Gastrocnemius medialis (tissue), 4 donors: ENCODE measurements around the gene RPL31. TPM values are rescaled to one million over a fixed set of nuclear protein-coding genes. Genes with fewer than 3 reads are reported as not detected.

Source experiments
- ATAC-seq, 2 donors: fragments of 150-250 bp; one replicate each; pipeline ENCODE4 v1.9.1; 2016
- DNase-seq, 2 donors: peaks; one replicate each; pipeline ENCODE4 v3.0.0-alpha.2; 2019
- H3K27ac ChIP-seq, 4 donors: fragments of 200-600 bp; sonication (generic); 1 replicate in 1 of 4; 2 replicates in 3 of 4; pipeline ENCODE4 v1.5.1; 2016 to 2018; ENCODE audit warnings: mild to moderate bottlenecking in 2 of 4, moderate library complexity in 1 of 4
- H3K27me3 ChIP-seq, 3 donors: fragments of 200-600 bp; sonication (generic) in 2 of 3; 1 replicate in 1 of 3; 2 replicates in 2 of 3; pipeline versions ENCODE4 v1.5.1 to v1.6.0; 2016 to 2019; ENCODE audit warnings: mild to moderate bottlenecking in 1 of 3, moderate library complexity in 1 of 3
- H3K36me3 ChIP-seq, 2 donors: fragments of 200-600 bp; sonication (generic) in 1 of 2; one replicate each; pipeline ENCODE4 v1.5.1; 2017 to 2018
- H3K4me1 ChIP-seq, 2 donors: fragments of 200-600 bp; sonication (generic) in 1 of 2; one replicate each; pipeline ENCODE4 v1.5.1; 2016 to 2017; ENCODE audit warnings: mild to moderate bottlenecking in 2 of 2
- H3K4me3 ChIP-seq, 4 donors: fragments of 200-600 bp; sonication (generic) in 3 of 4; 1 replicate in 1 of 4; 2 replicates in 3 of 4; pipeline ENCODE4 v1.5.1; 2016 to 2019; ENCODE audit warnings: mild to moderate bottlenecking in 2 of 4
- H3K9me3 ChIP-seq, 3 donors: fragments of 200-600 bp; sonication (generic) in 2 of 3; 1 replicate in 1 of 3; 2 replicates in 2 of 3; pipeline ENCODE4 v1.5.1; 2016 to 2019
- POLR2A ChIP-seq, 2 donors: fragments of 450-650 bp; IDR thresholded peaks; one replicate each; pipeline ENCODE4 v1.6.1; 2017; ENCODE audit warnings: antibody characterized with exemption in 2 of 2, mild to moderate bottlenecking in 2 of 2, moderate library complexity in 2 of 2
- in situ Hi-C, 4 donors: fragments of 200-750 bp; cut with MboI; loops; one replicate each; pipeline versions ENCODE4 v1.15.0 to v1.8.0; 2017; ENCODE audit warnings: low sequenced_read_pairs in 4 of 4
- intact Hi-C: fragments of 100-400 bp; cut with DNase I; formaldehyde crosslinking; loops from one replicate; pipeline ENCODE4 v1.15.1; 2023; ENCODE audit warnings: low total_unique reads
- total RNA-seq, 4 donors: library from RNA; depleted of rRNA; stranded (reverse); fragments of >200 nt; gene quantifications; one replicate each; pipeline versions ENCODE4 v1.1.0 to v1.2.3, GENCODE V29; 2016
- TF ChIP-seq, protein P1 (sequence below), 5 experiments: fragments of 450-650 bp in 3 of 5; fragments of 200-600 bp in 2 of 5; sonication (generic) in 2 of 5; IDR thresholded peaks in 4 of 5; conservative IDR thresholded peaks in 1 of 5; 1 replicate in 4 of 5; 2 replicates in 1 of 5; pipeline ENCODE4 v1.5.1; 2016 to 2019; ENCODE audit warnings: antibody characterized with exemption in 5 of 5, mild to moderate bottlenecking in 3 of 5, moderate library complexity in 3 of 5

RPL31 gene
- total RNA-seq, 4 donors from 2014 or later = 572 to 825 (median 762) TPM

DNA sequence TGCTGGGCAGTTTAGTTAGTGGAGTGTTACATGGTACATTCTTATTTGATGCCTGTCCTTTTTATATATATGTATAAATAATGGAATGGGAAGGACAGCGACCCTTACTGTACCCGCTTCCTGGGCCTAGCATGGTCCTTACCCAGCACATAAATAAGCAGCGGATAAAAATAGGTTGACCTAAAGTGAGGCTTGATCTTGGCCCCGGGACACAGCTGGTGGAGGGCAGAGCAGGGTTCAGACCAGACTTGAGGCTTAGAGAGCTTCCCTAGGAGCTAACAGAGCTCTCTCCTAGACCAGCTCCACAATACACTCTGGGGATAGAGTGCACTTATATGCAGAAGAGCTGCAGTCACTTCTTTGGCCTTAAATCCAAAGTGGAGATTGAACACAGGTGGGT, 46.9 kb upstream of the RPL31 start:
- DNase-seq (no peak), ATAC-seq (no peak)
- in situ Hi-C loops (no loop called here), intact Hi-C loops (loop anchor here (5.0 kb wide), 1 partner anchor 138 kb away; no protein-coding TSS in a partner anchor)
- H3K4me3 ChIP-seq = no peak overlapping the region
- no peaks in the 10 kb centered on the region for H3K36me3 ChIP-seq
- H3K27me3 ChIP-seq = no peaks in the 10 kb centered on the region
- H3K9me3 ChIP-seq = no peaks in the 10 kb centered on the region
- TF ChIP-seq, protein P1, sequence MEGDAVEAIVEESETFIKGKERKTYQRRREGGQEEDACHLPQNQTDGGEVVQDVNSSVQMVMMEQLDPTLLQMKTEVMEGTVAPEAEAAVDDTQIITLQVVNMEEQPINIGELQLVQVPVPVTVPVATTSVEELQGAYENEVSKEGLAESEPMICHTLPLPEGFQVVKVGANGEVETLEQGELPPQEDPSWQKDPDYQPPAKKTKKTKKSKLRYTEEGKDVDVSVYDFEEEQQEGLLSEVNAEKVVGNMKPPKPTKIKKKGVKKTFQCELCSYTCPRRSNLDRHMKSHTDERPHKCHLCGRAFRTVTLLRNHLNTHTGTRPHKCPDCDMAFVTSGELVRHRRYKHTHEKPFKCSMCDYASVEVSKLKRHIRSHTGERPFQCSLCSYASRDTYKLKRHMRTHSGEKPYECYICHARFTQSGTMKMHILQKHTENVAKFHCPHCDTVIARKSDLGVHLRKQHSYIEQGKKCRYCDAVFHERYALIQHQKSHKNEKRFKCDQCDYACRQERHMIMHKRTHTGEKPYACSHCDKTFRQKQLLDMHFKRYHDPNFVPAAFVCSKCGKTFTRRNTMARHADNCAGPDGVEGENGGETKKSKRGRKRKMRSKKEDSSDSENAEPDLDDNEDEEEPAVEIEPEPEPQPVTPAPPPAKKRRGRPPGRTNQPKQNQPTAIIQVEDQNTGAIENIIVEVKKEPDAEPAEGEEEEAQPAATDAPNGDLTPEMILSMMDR (IDR thresholded peaks at IDR 0.05 in 4 of 5, conservative IDR thresholded peaks at IDR 0.05 in 1 of 5) = no peak
- no peak for TF ChIP-seq POLR2A (IDR thresholded peaks at IDR 0.05)
- peaks cover 14 to 17% of the 10 kb centered on the region in 2 donors for H3K4me1 ChIP-seq
- no peak overlapping the region for H3K27ac ChIP-seq

DNA sequence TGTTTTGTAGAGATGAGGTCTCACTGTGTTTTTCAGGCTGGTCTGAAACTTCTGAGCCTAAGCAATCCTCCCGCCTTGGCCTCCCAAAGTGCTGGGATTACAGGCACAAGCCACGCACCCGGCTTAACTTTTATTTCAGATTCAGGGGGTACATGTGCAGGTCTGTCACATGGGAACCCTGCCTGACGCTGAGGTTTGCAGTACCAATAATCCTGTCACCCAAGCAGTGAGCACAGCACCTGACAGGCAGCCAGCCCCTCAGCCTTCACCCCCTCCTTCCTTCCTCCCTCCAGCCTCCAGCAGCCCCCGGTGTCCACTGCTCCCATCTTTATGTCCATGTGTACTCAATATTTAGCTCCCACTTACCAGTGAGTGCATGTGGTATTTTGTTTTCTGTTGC, 46.0 kb upstream of the RPL31 start:
- Histone ChIP-seq H3K9me3 (no peaks in the 10 kb centered on the region), H3K4me3 (no peak overlapping the region), H3K27ac (no peak overlapping the region), H3K27me3 (no peaks in the 10 kb centered on the region), H3K36me3 (no peaks in the 10 kb centered on the region), H3K4me1 (peaks cover 14 to 17% of the 10 kb centered on the region in 2 donors)
- in situ Hi-C loops = no loop called here
- no peak for ATAC-seq
- no peak for TF ChIP-seq POLR2A (IDR thresholded peaks at IDR 0.05)
- TF ChIP-seq, protein P1 (IDR thresholded peaks at IDR 0.05 in 4 of 5, conservative IDR thresholded peaks at IDR 0.05 in 1 of 5) = no peak
- no peak for DNase-seq
- intact Hi-C loops = loop anchor here (5.0 kb wide), 1 partner anchor 139 kb away; no protein-coding TSS in a partner anchor

DNA sequence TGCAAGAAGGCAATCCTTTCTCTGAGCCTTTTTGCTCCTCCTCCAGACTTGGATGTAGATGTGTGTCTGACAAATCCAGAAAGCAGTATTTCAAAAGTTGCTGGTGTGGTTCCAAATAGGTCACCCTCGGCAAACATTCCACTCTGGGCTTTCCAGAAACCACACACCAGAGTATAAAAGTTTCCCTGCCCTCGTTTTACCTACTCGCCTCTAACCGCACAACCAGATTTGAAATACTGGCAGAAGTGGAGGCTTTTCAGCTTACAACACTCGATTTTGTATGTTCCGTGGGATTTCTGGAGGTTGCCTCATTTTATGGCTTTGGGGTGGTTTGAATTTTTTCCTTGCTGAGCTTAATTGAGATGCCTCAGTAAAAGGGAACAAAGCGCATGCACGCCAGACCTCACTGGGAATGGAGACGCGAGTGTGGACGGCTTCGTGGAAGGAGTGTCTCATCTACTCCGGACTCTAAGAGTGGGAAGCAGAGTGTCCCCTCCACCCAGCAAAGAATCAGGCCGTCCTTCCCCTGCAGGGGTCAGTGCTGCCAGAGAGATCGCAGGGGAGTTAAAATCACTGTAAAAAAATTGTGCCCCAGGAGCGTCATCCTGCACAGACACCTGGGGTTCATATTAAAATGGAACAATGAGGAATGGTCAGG, 44.0 kb upstream of the RPL31 start:
- DNase-seq (peak; percentile 70 to 79), ATAC-seq (peak; percentile 95 to 99)
- no peak for TF ChIP-seq POLR2A (IDR thresholded peaks at IDR 0.05)
- TF ChIP-seq, protein P1 (IDR thresholded peaks at IDR 0.05 in 4 of 5, conservative IDR thresholded peaks at IDR 0.05 in 1 of 5) = no peak
- no peaks in the 10 kb centered on the region for H3K36me3 ChIP-seq
- H3K9me3 ChIP-seq = no peaks in the 10 kb centered on the region
- peaks cover 14 to 17% of the 10 kb centered on the region in 2 donors for H3K4me1 ChIP-seq
- peak overlapping the region in 1 of 4 donors; percentile 23 for H3K27ac ChIP-seq
- no peaks in the 10 kb centered on the region for H3K27me3 ChIP-seq
- intact Hi-C loops = loop anchor here (2.0 to 5.0 kb wide), 2 partner anchors 23 to 141 kb away; no protein-coding TSS in a partner anchor
- in situ Hi-C loops = no loop called here
- H3K4me3 ChIP-seq = peak overlapping the region in 1 of 4 donors; percentile 28

DNA sequence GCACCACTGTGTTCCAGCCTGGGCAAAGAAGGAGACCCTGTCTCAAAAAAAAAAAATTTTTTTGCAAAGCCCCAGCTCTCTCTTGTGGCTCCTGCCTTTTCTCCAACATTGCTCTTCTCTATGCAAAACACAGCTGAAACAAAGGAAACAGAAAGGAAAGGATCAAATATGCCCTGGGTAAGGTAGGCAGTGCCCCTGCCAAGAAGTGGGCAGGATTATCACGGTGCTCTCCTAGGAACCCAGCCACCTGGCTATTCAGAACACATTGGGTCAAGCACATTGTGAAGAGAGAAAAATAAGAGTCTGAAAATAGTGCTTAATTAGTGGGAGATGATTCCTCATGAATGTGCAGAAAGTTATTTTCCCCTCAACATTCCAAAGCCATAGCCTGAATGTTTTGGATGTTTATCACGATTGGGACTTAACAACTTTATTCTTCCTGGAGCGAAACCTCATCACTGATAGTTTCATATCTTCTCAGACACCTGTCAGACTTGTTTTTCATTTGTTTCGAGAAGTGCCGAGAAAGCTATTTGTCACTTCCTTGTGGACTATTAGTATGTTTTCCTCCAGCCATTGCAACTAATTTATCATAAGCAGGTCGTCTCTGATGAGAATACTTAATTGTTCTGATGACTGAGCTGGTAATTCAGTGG, 42.7 kb upstream of the RPL31 start:
- TF ChIP-seq, protein P1 (IDR thresholded peaks at IDR 0.05 in 4 of 5, conservative IDR thresholded peaks at IDR 0.05 in 1 of 5) = no peak
- TF ChIP-seq POLR2A (IDR thresholded peaks at IDR 0.05) = no peak
- Histone ChIP-seq H3K9me3 (no peaks in the 10 kb centered on the region), H3K4me3 (no peak overlapping the region), H3K27ac (no peak overlapping the region), H3K36me3 (no peaks in the 10 kb centered on the region), H3K27me3 (no peaks in the 10 kb centered on the region), H3K4me1 (peaks cover 14 to 17% of the 10 kb centered on the region in 2 donors)
- DNase-seq (no peak), ATAC-seq (no peak)
- in situ Hi-C loops (no loop called here), intact Hi-C loops (loop anchor here (2.0 to 5.0 kb wide), 2 partner anchors 25 to 142 kb away; no protein-coding TSS in a partner anchor)
